Endothelial cell of umbilical vein (primary cell): Measurements from ENCODE around the gene YJU2. TPM values are rescaled to one million over a fixed set of nuclear protein-coding genes. Genes with fewer than 3 reads are reported as not detected.
"Not testable (repeated sequence)": the region's sequence is repeated elsewhere in the genome, so short reads cannot be mapped to it uniquely, and the experiment has no call there.

ENCODE experiments used
- BruUV-seq: library from RNA; stranded (reverse); fragments of 400-500 nt; replicated peaks from 2 replicates; lab custom pipeline; 2021; lab: Mats Ljungman, UMichigan
- CTCF ChIA-PET: fragments of 300-600, 350-600 bp; sonication (Branson Sonifier 250); formaldehyde crosslinking; loops from one replicate; lab custom pipeline; 2021; ENCODE audit warnings: antibody characterized with exemption, inconsistent platforms; lab: Charles Lee
- POLR2A ChIA-PET: fragments of 300-600, 350-600 bp; sonication (Branson Sonifier 250); formaldehyde crosslinking; loops from one replicate; lab custom pipeline; 2021; ENCODE audit warnings: antibody characterized with exemption, inconsistent platforms; lab: Charles Lee
- DNase-seq: peaks from one replicate; pipeline ENCODE4 v3.0.0-alpha.2; 2011; ENCODE audit warnings: low read depth, low spot score
- FAIRE-seq: peaks from 2 replicates; lab custom pipeline; 2011; peaks lifted over from hg19 to GRCh38; lab: Jason Lieb, UNC
- H2AFZ ChIP-seq: 2 replicates; pipeline ENCODE4 v1.6.0; 2012; ENCODE audit warnings: low read depth, low read length, control low read depth, inconsistent platforms
- H3K27ac ChIP-seq: 2 replicates; pipeline ENCODE4 v1.5.1; 2011; ENCODE audit warnings: low read depth, mild to moderate bottlenecking, control low read depth, low read length, moderate library complexity; ENCODE audit not compliant: insufficient read depth
- H3K27me3 ChIP-seq, 2 experiments: 2 replicates each; pipeline versions ENCODE4 v1.6.0 to v1.6.1; 2011; ENCODE audit warnings: low read length in 2 of 2, mixed read lengths in 1 of 2; ENCODE audit not compliant: control insufficient read depth in 2 of 2, insufficient read depth in 2 of 2
- H3K36me3 ChIP-seq, 2 experiments: 2 replicates in 1 of 2; 3 replicates in 1 of 2; pipeline ENCODE4 v1.5.1; 2011; ENCODE audit warnings: low read length in 2 of 2, mild to moderate bottlenecking in 1 of 2, moderate library complexity in 1 of 2; ENCODE audit not compliant: control insufficient read depth in 2 of 2, insufficient read depth in 2 of 2; ENCODE audit errors: extremely low read depth in 1 of 2
- H3K4me1 ChIP-seq: 3 replicates; pipeline ENCODE4 v1.5.1; 2011; ENCODE audit warnings: mild to moderate bottlenecking, low read length; ENCODE audit not compliant: control insufficient read depth, insufficient read depth; ENCODE audit errors: extremely low read depth
- H3K4me2 ChIP-seq: 2 replicates; pipeline ENCODE4 v1.6.1; 2011; ENCODE audit warnings: low read length, control low read depth, mixed read lengths; ENCODE audit not compliant: insufficient read depth
- H3K4me3 ChIP-seq, 3 experiments: fragments of 200-600 bp in 1 of 3; sonication (generic), shearing (Covaris generic) in 1 of 3; replicated peaks in 1 of 3; 2 replicates each; pipeline ENCODE4 v1.5.1; 2011 to 2016; ENCODE audit warnings: control low read depth in 3 of 3, low read length in 3 of 3, mild to moderate bottlenecking in 2 of 3, inconsistent platforms in 1 of 3, low read depth in 1 of 3, moderate library complexity in 1 of 3; ENCODE audit not compliant: insufficient read depth in 1 of 3
- H3K79me2 ChIP-seq: 2 replicates; pipeline ENCODE4 v1.6.0; 2012; ENCODE audit warnings: low read length, inconsistent platforms; ENCODE audit not compliant: control insufficient read depth, insufficient read depth
- H3K9ac ChIP-seq: replicated peaks from 2 replicates; pipeline ENCODE3; 2011; ENCODE audit warnings: low read length, control low read depth; ENCODE audit not compliant: insufficient read depth; ENCODE audit errors: extremely low read depth
- H3K9me1 ChIP-seq: replicated peaks from 3 replicates; pipeline ENCODE4 v1.6.0; 2011; ENCODE audit warnings: mild to moderate bottlenecking, low read length; ENCODE audit not compliant: control insufficient read depth, insufficient read depth; ENCODE audit errors: extremely low read depth
- H3K9me3 ChIP-seq: replicated peaks from 2 replicates; pipeline ENCODE4 v1.5.1; 2012; ENCODE audit warnings: low read length, inconsistent platforms; ENCODE audit not compliant: control insufficient read depth, insufficient read depth
- H4K20me1 ChIP-seq: replicated peaks from 2 replicates; pipeline ENCODE3; 2011; ENCODE audit warnings: mild to moderate bottlenecking, low read length; ENCODE audit not compliant: control insufficient read depth, insufficient read depth; ENCODE audit errors: extremely low read depth
- dilution Hi-C: fragments of 300-500 bp; cut with MboI; formaldehyde crosslinking; loops from one replicate; pipeline ENCODE4 v1.15.0; 2019; ENCODE audit warnings: low sequenced_read_pairs; ENCODE audit not compliant: extremely low pct_ligation_motif_present
- intact Hi-C: fragments of 100-400 bp; cut with micrococcal nuclease; formaldehyde crosslinking; loops from one replicate; pipeline ENCODE4 v1.10.0; 2022
- polyA plus RNA-seq, 4 experiments: library from polyadenylated mRNA; depleted of rRNA in 3 of 4; stranded (reverse) in 3 of 4; unstranded in 1 of 4; fragments of >200 nt; gene quantifications; 2 replicates each; pipeline versions ENCODE4 v1.2.1 to v1.2.3, GENCODE V29; 2011 to 2012; ENCODE audit warnings: missing spikeins in 1 of 4
- total RNA-seq: library from RNA; stranded (reverse); gene quantifications from 2 replicates; pipeline ENCODE4 v1.2.3, GENCODE V29; 2021

The YJU2 gene
- total and polyA plus RNA-seq, 2 donors (not counting 3 experiments of a cell fraction or from before 2014, with no cell fraction given): 20.7 to 21.5 TPM

GRCh38 chr19:4231521-4231920, 15.4 kb upstream of the YJU2 start:
- POLR2A ChIA-PET: not testable (repeated sequence)

GRCh38 chr19:4232139-4232538, 14.7 kb upstream of the YJU2 start:
- H3K4me1 ChIP-seq, H3K27me3 ChIP-seq, FAIRE-seq, H3K4me2 ChIP-seq, H3K9me1 ChIP-seq, H4K20me1 ChIP-seq, H2AFZ ChIP-seq, BruUV-seq, H3K27ac ChIP-seq, H3K9me3 ChIP-seq, H3K9ac ChIP-seq, H3K79me2 ChIP-seq, H3K36me3 ChIP-seq, DNase-seq, intact Hi-C loops, H3K4me3 ChIP-seq, dilution Hi-C loops: not testable (repeated sequence)
- POLR2A ChIA-PET: interaction anchor here (0.7 kb wide), 1 partner anchor 111 kb away, joined by 3 read pairs; no protein-coding TSS in a partner anchor
- CTCF ChIA-PET: interaction anchor here (0.6 to 1.4 kb wide), 5 partner anchors 9 to 120 kb away, joined by 3 to 5 read pairs (median 3); no protein-coding TSS in a partner anchor

More at GRCh38 chr19:4231521-4231920, 15.4 kb upstream of the YJU2 start:
- CTCF ChIA-PET: interaction anchor here (1.1 kb wide), 1 partner anchor 10 kb away, joined by 4 read pairs; no protein-coding TSS in a partner anchor
- H3K4me1 ChIP-seq, H3K4me3 ChIP-seq, H4K20me1 ChIP-seq, BruUV-seq, H3K9ac ChIP-seq, H3K27me3 ChIP-seq, H3K4me2 ChIP-seq, dilution Hi-C loops, H3K9me3 ChIP-seq, H3K9me1 ChIP-seq, H3K36me3 ChIP-seq, H2AFZ ChIP-seq, H3K79me2 ChIP-seq, H3K27ac ChIP-seq, intact Hi-C loops, DNase-seq, FAIRE-seq: not testable (repeated sequence)
